Liver (tissue), 9 donors: ENCODE measurements around the gene ADGRB2. TPM values are rescaled to one million over a fixed set of nuclear protein-coding genes. Genes with fewer than 3 reads are reported as not detected.

Experiments
- DNase-seq: peaks from one replicate; pipeline ENCODE4 v3.0.0-alpha.2; 2017; ENCODE audit warnings: low spot score
- H3K27ac ChIP-seq, 2 donors: one replicate each; pipeline ENCODE4 v1.7.0; 2013; ENCODE audit warnings: inconsistent platforms in 2 of 2, low read length in 2 of 2, control low read depth in 1 of 2, low read depth in 1 of 2, mild to moderate bottlenecking in 1 of 2
- H3K27me3 ChIP-seq, 4 donors: one replicate each; pipeline versions ENCODE4 v1.6.1 to v1.7.0; 2013; ENCODE audit warnings: low read length in 3 of 4, inconsistent platforms in 1 of 4, mild to moderate bottlenecking in 1 of 4, moderate library complexity in 1 of 4; ENCODE audit not compliant: control insufficient read depth in 4 of 4, insufficient read depth in 4 of 4
- H3K36me3 ChIP-seq, 4 donors: one replicate each; pipeline versions ENCODE4 v1.6.1 to v1.7.0; 2013; ENCODE audit warnings: low read length in 3 of 4, mild to moderate bottlenecking in 3 of 4, low read depth in 1 of 4, moderate library complexity in 1 of 4; ENCODE audit not compliant: control insufficient read depth in 4 of 4, insufficient read depth in 3 of 4
- H3K4me1 ChIP-seq, 4 donors: one replicate each; pipeline versions ENCODE4 v1.6.1 to v1.7.0; 2013; ENCODE audit warnings: low read length in 3 of 4, mild to moderate bottlenecking in 3 of 4, moderate library complexity in 1 of 4; ENCODE audit not compliant: control insufficient read depth in 4 of 4, insufficient read depth in 4 of 4
- H3K4me3 ChIP-seq, 3 donors: one replicate each; pipeline versions ENCODE4 v1.6.1 to v1.7.0; 2013; ENCODE audit warnings: low read length in 3 of 3, control low read depth in 1 of 3, low read depth in 1 of 3, mild to moderate bottlenecking in 1 of 3
- H3K9ac ChIP-seq, 2 donors: one replicate each; pipeline ENCODE4 v1.7.0; 2013; ENCODE audit warnings: low read length in 2 of 2, mild to moderate bottlenecking in 2 of 2, moderate library complexity in 2 of 2, control low read depth in 1 of 2, low read depth in 1 of 2
- H3K9me3 ChIP-seq, 4 donors: one replicate each; pipeline versions ENCODE4 v1.6.1 to v1.7.0; 2013; ENCODE audit warnings: low read length in 3 of 4; ENCODE audit not compliant: control insufficient read depth in 4 of 4
- EGR1 ChIP-seq, 2 donors: IDR thresholded peaks; 2 replicates each; pipeline ENCODE4 v1.6.1; 2016 to 2018; ENCODE audit warnings: antibody characterized with exemption in 2 of 2, low read depth in 2 of 2
- FOXA1 ChIP-seq: IDR thresholded peaks from 2 replicates; pipeline ENCODE4 v1.6.1; 2016; ENCODE audit warnings: antibody characterized with exemption
- FOXA2 ChIP-seq: IDR thresholded peaks from 2 replicates; pipeline ENCODE4 v1.6.1; 2016; ENCODE audit warnings: antibody characterized with exemption
- GABPA ChIP-seq, 2 donors: IDR thresholded peaks in 1 of 2; conservative IDR thresholded peaks in 1 of 2; 2 replicates each; pipeline ENCODE4 v1.6.1; 2016; ENCODE audit warnings: antibody characterized with exemption in 2 of 2, mild to moderate bottlenecking in 1 of 2, moderate library complexity in 1 of 2
- HNF4A ChIP-seq, 2 donors: conservative IDR thresholded peaks; 2 replicates each; pipeline ENCODE4 v1.6.1; 2016; ENCODE audit warnings: antibody characterized with exemption in 2 of 2, mild to moderate bottlenecking in 2 of 2
- HNF4G ChIP-seq: IDR thresholded peaks from 2 replicates; pipeline ENCODE4 v1.6.1; 2016; ENCODE audit warnings: antibody characterized with exemption
- JUND ChIP-seq, 2 donors: IDR thresholded peaks; 2 replicates each; pipeline ENCODE4 v1.6.1; 2016; ENCODE audit warnings: antibody characterized with exemption in 2 of 2
- NR2F2 ChIP-seq: IDR thresholded peaks from 2 replicates; pipeline ENCODE4 v1.6.1; 2016; ENCODE audit warnings: antibody characterized with exemption
- RAD21 ChIP-seq, 2 donors: IDR thresholded peaks; 2 replicates each; pipeline ENCODE4 v1.6.1; 2016; ENCODE audit warnings: antibody characterized with exemption in 2 of 2, mild to moderate bottlenecking in 2 of 2
- RXRA ChIP-seq, 2 donors: IDR thresholded peaks; 2 replicates each; pipeline ENCODE4 v1.6.1; 2017 to 2018; ENCODE audit warnings: antibody characterized with exemption in 2 of 2, mild to moderate bottlenecking in 1 of 2
- SP1 ChIP-seq: IDR thresholded peaks from 2 replicates; pipeline ENCODE4 v1.6.1; 2018; ENCODE audit warnings: antibody characterized with exemption, mild to moderate bottlenecking
- TAF1 ChIP-seq: conservative IDR thresholded peaks from 2 replicates; pipeline ENCODE4 v1.6.1; 2016; ENCODE audit warnings: antibody characterized with exemption, mild to moderate bottlenecking
- YY1 ChIP-seq: IDR thresholded peaks from 2 replicates; pipeline ENCODE4 v1.6.1; 2016; ENCODE audit warnings: antibody characterized with exemption, mild to moderate bottlenecking
- WGBS: extraction: QIAGEN DNeasy Blood & Tissue Kit; methylation state at CpG from one replicate; pipeline ENCODE4 v1.1.7; 2013; 5-methylcytosine and 5-hydroxymethylcytosine counted together
- polyA plus RNA-seq, 2 donors: library from polyadenylated mRNA; stranded (reverse) in 1 of 2; unstranded in 1 of 2; fragments of 200-250 nt in 1 of 2; fragments of >200 nt in 1 of 2; fragmentation: Nextera tagmentation in 1 of 2; extraction: Ambion mirVana in 1 of 2; gene quantifications; one replicate each; pipeline versions ENCODE4 v1.2.1 to v1.2.3, GENCODE V29; 2013 to 2015
- total RNA-seq, 2 donors: library from RNA; depleted of rRNA; stranded (reverse); fragments of >200 nt; gene quantifications; one replicate each; pipeline ENCODE4 v1.2.3, GENCODE V29; 2014
- TF ChIP-seq, protein P1 (sequence below): fragments of 150-350 bp; IDR thresholded peaks from 2 replicates; pipeline ENCODE4 v1.5.1; 2017; ENCODE audit warnings: improper control_type of control experiment, low read depth, low read length; ENCODE audit not compliant: missing input control
- TF ChIP-seq, protein P2 (sequence below): IDR thresholded peaks from 2 replicates; pipeline ENCODE4 v1.6.1; 2016; ENCODE audit warnings: antibody characterized with exemption
- TF ChIP-seq, protein P3 (sequence below): IDR thresholded peaks from 2 replicates; pipeline ENCODE4 v1.6.1; 2016; ENCODE audit warnings: antibody characterized with exemption
- TF ChIP-seq, protein P4 (sequence below): IDR thresholded peaks from 2 replicates; pipeline ENCODE4 v1.6.1; 2016; ENCODE audit warnings: antibody characterized with exemption
- donor health status: healthy.
- donor health status: healthy.
- donor health status: healthy.
- donor health status: healthy.
- donor health status: healthy.

The ADGRB2 gene
- total and polyA plus RNA-seq, 4 donors: under 0.01 to 0.05 (median 0.05) TPM; not detected in 1

DNA sequence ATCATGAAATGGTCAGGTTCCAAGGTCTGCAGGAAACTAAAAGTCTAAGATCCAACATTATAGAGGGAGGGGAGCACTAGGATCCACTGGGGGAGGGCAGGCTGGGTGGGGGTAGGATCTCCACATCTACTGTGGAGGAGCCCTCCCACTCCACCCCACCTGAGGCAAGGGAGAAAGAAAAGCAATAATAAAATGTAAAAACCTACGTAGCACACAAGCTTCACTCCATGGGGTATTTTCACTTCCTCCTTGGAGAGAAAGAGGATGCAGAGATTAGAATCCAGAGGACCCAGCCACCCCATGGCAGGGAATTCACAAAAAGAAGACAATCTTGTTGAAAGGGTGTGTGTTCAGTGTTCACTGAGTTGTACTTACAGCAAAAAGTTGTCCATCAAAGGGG, 37.3 kb upstream of the ADGRB2 start:
- TF ChIP-seq HNF4G (no peak), RAD21 (IDR thresholded peaks at IDR 0.05) (no peak), SP1 (no peak), JUND (IDR thresholded peaks at IDR 0.05) (no peak), GABPA (IDR thresholded peaks at IDR 0.05 in 1 of 2, conservative IDR thresholded peaks at IDR 0.05 in 1 of 2) (no peak), TAF1 (no peak), FOXA2 (no peak), NR2F2 (no peak), YY1 (no peak), RXRA (IDR thresholded peaks at IDR 0.05) (no peak), HNF4A (conservative IDR thresholded peaks at IDR 0.05) (no peak)
- TF ChIP-seq, protein P1, sequence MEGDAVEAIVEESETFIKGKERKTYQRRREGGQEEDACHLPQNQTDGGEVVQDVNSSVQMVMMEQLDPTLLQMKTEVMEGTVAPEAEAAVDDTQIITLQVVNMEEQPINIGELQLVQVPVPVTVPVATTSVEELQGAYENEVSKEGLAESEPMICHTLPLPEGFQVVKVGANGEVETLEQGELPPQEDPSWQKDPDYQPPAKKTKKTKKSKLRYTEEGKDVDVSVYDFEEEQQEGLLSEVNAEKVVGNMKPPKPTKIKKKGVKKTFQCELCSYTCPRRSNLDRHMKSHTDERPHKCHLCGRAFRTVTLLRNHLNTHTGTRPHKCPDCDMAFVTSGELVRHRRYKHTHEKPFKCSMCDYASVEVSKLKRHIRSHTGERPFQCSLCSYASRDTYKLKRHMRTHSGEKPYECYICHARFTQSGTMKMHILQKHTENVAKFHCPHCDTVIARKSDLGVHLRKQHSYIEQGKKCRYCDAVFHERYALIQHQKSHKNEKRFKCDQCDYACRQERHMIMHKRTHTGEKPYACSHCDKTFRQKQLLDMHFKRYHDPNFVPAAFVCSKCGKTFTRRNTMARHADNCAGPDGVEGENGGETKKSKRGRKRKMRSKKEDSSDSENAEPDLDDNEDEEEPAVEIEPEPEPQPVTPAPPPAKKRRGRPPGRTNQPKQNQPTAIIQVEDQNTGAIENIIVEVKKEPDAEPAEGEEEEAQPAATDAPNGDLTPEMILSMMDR: no peak
- TF ChIP-seq, protein P2, sequence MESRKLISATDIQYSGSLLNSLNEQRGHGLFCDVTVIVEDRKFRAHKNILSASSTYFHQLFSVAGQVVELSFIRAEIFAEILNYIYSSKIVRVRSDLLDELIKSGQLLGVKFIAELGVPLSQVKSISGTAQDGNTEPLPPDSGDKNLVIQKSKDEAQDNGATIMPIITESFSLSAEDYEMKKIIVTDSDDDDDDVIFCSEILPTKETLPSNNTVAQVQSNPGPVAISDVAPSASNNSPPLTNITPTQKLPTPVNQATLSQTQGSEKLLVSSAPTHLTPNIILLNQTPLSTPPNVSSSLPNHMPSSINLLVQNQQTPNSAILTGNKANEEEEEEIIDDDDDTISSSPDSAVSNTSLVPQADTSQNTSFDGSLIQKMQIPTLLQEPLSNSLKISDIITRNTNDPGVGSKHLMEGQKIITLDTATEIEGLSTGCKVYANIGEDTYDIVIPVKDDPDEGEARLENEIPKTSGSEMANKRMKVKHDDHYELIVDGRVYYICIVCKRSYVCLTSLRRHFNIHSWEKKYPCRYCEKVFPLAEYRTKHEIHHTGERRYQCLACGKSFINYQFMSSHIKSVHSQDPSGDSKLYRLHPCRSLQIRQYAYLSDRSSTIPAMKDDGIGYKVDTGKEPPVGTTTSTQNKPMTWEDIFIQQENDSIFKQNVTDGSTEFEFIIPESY: no peak
- TF ChIP-seq, protein P3, sequence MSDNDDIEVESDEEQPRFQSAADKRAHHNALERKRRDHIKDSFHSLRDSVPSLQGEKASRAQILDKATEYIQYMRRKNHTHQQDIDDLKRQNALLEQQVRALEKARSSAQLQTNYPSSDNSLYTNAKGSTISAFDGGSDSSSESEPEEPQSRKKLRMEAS: no peak
- TF ChIP-seq, protein P4, sequence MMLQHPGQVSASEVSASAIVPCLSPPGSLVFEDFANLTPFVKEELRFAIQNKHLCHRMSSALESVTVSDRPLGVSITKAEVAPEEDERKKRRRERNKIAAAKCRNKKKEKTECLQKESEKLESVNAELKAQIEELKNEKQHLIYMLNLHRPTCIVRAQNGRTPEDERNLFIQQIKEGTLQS: no peak
- 75% methylated on average over 1 of the region's 1 CpG for WGBS
- H3K4me3 ChIP-seq: no peak overlapping the region

DNA sequence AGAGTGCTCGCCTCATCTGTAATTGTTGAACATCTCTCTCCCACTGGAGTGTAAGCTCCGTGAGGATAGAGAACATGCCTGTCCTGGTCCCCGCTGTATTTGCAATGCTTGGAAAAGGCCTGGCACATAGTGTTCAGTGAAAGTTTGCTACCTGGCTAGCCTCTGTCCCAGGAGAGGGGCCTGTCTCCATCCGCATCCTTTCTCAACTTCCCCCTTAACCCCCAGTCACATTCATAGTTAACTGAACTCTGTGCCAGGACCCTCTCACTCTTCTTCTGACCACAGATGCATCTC, 36.5 kb upstream of the ADGRB2 start:
- Histone ChIP-seq H3K4me1 (no peaks in the 10 kb centered on the region), H3K27ac (no peak overlapping the region), H3K9ac (no peak overlapping the region), H3K4me3 (no peak overlapping the region), H3K27me3 (peaks cover 0 to 4% (median 1%) of the 10 kb centered on the region in 4 donors), H3K9me3 (no peaks in the 10 kb centered on the region), H3K36me3 (no peaks in the 10 kb centered on the region)
- 94% methylated on average over 4 of the region's 4 CpGs for WGBS
- DNase-seq: peak; percentile 10
- TF ChIP-seq EGR1 (IDR thresholded peaks at IDR 0.05; ENCODE audit: low read depth in 2 of 2) (no peak), RXRA (IDR thresholded peaks at IDR 0.05) (no peak), HNF4G (no peak), SP1 (no peak), HNF4A (conservative IDR thresholded peaks at IDR 0.05) (no peak), NR2F2 (no peak), GABPA (IDR thresholded peaks at IDR 0.05 in 1 of 2, conservative IDR thresholded peaks at IDR 0.05 in 1 of 2) (no peak), JUND (IDR thresholded peaks at IDR 0.05) (no peak), TAF1 (no peak), FOXA1 (no peak)
- TF ChIP-seq, protein P3: no peak
- TF ChIP-seq, protein P2: no peak
- TF ChIP-seq, protein P4: no peak

More for the DNA sequence above, 37.3 kb upstream of the ADGRB2 start:
- H3K9me3 ChIP-seq: no peaks in the 10 kb centered on the region
- H3K36me3 ChIP-seq: no peaks in the 10 kb centered on the region
- H3K27ac ChIP-seq: no peak overlapping the region
- H3K4me1 ChIP-seq: no peaks in the 10 kb centered on the region
- peaks cover 0 to 4% (median 1%) of the 10 kb centered on the region in 4 donors for H3K27me3 ChIP-seq
- DNase-seq: no peak
- H3K9ac ChIP-seq: no peak overlapping the region
